ENCODE results near the gene STOX2. TPM values are rescaled to one million over a fixed set of nuclear protein-coding genes. Genes with fewer than 3 reads are reported as not detected.

STOX2 gene
- total and polyA plus RNA-seq, 2 donors (not counting 3 experiments of a cell fraction or from before 2014, with no cell fraction given): 0.03 to 0.24 TPM

DNA sequence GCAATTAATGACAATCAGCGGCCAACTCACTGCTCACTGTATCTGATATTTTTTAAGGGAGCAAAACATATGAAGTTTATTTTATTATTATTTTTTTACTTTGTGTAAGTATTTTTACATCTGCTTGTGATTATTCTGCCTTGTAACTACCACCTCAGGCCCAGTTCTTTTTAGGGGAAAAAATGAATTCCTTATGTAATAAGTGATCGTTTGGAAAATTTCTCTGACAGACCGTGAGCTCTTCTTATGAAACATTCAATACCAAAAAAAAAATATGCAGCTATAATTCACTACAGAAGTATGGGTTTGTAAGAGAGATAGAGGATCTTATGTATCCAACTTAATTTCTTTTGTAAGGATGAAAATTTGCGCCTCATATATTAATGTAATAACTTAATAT lies 33.5 kb upstream of the STOX2 start:
- no peak for TF ChIP-seq FOS (IDR thresholded peaks at IDR 0.05; ENCODE audit: borderline replicate concordance, insufficient read depth, low read length)
- TF ChIP-seq EZH2 (IDR thresholded peaks at IDR 0.05; ENCODE audit: borderline replicate concordance, low read depth, low read length, severe bottlenecking): no peak
- no peak for TF ChIP-seq MAX (IDR thresholded peaks at IDR 0.05; ENCODE audit: insufficient read depth, insufficient read length)
- no peak for TF ChIP-seq GATA2 (IDR thresholded peaks at IDR 0.05; ENCODE audit: insufficient read depth, insufficient read length, low read depth, low read length)
- TF ChIP-seq POLR2A (IDR thresholded peaks at IDR 0.05; ENCODE audit: low read depth, low read length): no peak
- TF ChIP-seq MYC (IDR thresholded peaks at IDR 0.05; ENCODE audit: low read depth, low read length): no peak
- TF ChIP-seq, protein P1, sequence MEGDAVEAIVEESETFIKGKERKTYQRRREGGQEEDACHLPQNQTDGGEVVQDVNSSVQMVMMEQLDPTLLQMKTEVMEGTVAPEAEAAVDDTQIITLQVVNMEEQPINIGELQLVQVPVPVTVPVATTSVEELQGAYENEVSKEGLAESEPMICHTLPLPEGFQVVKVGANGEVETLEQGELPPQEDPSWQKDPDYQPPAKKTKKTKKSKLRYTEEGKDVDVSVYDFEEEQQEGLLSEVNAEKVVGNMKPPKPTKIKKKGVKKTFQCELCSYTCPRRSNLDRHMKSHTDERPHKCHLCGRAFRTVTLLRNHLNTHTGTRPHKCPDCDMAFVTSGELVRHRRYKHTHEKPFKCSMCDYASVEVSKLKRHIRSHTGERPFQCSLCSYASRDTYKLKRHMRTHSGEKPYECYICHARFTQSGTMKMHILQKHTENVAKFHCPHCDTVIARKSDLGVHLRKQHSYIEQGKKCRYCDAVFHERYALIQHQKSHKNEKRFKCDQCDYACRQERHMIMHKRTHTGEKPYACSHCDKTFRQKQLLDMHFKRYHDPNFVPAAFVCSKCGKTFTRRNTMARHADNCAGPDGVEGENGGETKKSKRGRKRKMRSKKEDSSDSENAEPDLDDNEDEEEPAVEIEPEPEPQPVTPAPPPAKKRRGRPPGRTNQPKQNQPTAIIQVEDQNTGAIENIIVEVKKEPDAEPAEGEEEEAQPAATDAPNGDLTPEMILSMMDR (IDR thresholded peaks at IDR 0.05; ENCODE audit: extremely low read depth in 1 of 2, insufficient read depth in 1 of 2, low read depth in 1 of 2, low read length in 2 of 2): no peak
- TF ChIP-seq JUN (IDR thresholded peaks at IDR 0.05; ENCODE audit: borderline replicate concordance, insufficient read depth, insufficient read length, low read depth): no peak
- no peak for TF ChIP-seq POLR2AphosphoS5 (IDR thresholded peaks at IDR 0.05; ENCODE audit: insufficient read depth, low read depth, low read length)
- Histone ChIP-seq H3K27me3 (ENCODE audit: control insufficient read depth in 2 of 2, insufficient read depth in 2 of 2, low read length in 2 of 2) (no peaks in the 10 kb centered on the region), H3K4me1 (ENCODE audit: control insufficient read depth, extremely low read depth, insufficient read depth, low read length) (peaks cover 2% of the 10 kb centered on the region), H3K9ac (replicated peaks; ENCODE audit: extremely low read depth, insufficient read depth, low read length) (no peak overlapping the region), H3K79me2 (ENCODE audit: control insufficient read depth, insufficient read depth, low read length) (no peaks in the 10 kb centered on the region), H3K36me3 (ENCODE audit: control insufficient read depth in 2 of 2, extremely low read depth in 1 of 2, insufficient read depth in 2 of 2, low read length in 2 of 2) (no peaks in the 10 kb centered on the region), H3K9me1 (replicated peaks; ENCODE audit: control insufficient read depth, extremely low read depth, insufficient read depth, low read length) (no peaks in the 10 kb centered on the region), H4K20me1 (replicated peaks; ENCODE audit: control insufficient read depth, extremely low read depth, insufficient read depth, low read length) (no peaks in the 10 kb centered on the region), H3K27ac (ENCODE audit: insufficient read depth, low read depth, low read length) (no peak overlapping the region), H2AFZ (ENCODE audit: low read depth, low read length) (no peak overlapping the region), H3K4me3 (replicated peaks in 1 of 3; ENCODE audit: insufficient read depth in 1 of 3, low read depth in 1 of 3, low read length in 3 of 3) (no peak overlapping the region), H3K9me3 (replicated peaks; ENCODE audit: control insufficient read depth, insufficient read depth, low read length) (no peaks in the 10 kb centered on the region), H3K4me2 (ENCODE audit: insufficient read depth, low read length) (no peak overlapping the region)
- ChIA-PET POLR2A (no interaction called here), CTCF (no interaction called here)
- DNase-seq (ENCODE audit: low read depth, low spot score): no peak
- no TSS peak for BruUV-seq (replicated peaks)
- intact Hi-C loops (cut with micrococcal nuclease): loop anchor here (1.0 kb wide), 1 partner anchor 21 kb away; no protein-coding TSS in a partner anchor
- dilution Hi-C loops (cut with MboI; ENCODE audit: extremely low pct_ligation_motif_present, low sequenced_read_pairs): no loop called here
- no peak for FAIRE-seq
